Endothelial cell of umbilical vein (primary cell): ENCODE measurements around the gene GJE1. TPM values are rescaled to one million over a fixed set of nuclear protein-coding genes. Genes with fewer than 3 reads are reported as not detected.

ENCODE experiments used
- BruUV-seq: library from RNA; stranded (reverse); fragments of 400-500 nt; replicated peaks from 2 replicates; lab custom pipeline; 2021; lab: Mats Ljungman, UMichigan
- CTCF ChIA-PET: fragments of 300-600, 350-600 bp; sonication (Branson Sonifier 250); formaldehyde crosslinking; loops from one replicate; lab custom pipeline; 2021; ENCODE audit warnings: antibody characterized with exemption, inconsistent platforms; lab: Charles Lee
- POLR2A ChIA-PET: fragments of 300-600, 350-600 bp; sonication (Branson Sonifier 250); formaldehyde crosslinking; loops from one replicate; lab custom pipeline; 2021; ENCODE audit warnings: antibody characterized with exemption, inconsistent platforms; lab: Charles Lee
- DNase-seq: peaks from one replicate; pipeline ENCODE4 v3.0.0-alpha.2; 2011; ENCODE audit warnings: low read depth, low spot score
- FAIRE-seq: peaks from 2 replicates; lab custom pipeline; 2011; peaks lifted over from hg19 to GRCh38; lab: Jason Lieb, UNC
- H2AFZ ChIP-seq: 2 replicates; pipeline ENCODE4 v1.6.0; 2012; ENCODE audit warnings: low read depth, low read length, control low read depth, inconsistent platforms
- H3K27ac ChIP-seq: 2 replicates; pipeline ENCODE4 v1.5.1; 2011; ENCODE audit warnings: low read depth, mild to moderate bottlenecking, control low read depth, low read length, moderate library complexity; ENCODE audit not compliant: insufficient read depth
- H3K27me3 ChIP-seq, 2 experiments: 2 replicates each; pipeline versions ENCODE4 v1.6.0 to v1.6.1; 2011; ENCODE audit warnings: low read length in 2 of 2, mixed read lengths in 1 of 2; ENCODE audit not compliant: control insufficient read depth in 2 of 2, insufficient read depth in 2 of 2
- H3K36me3 ChIP-seq, 2 experiments: 2 replicates in 1 of 2; 3 replicates in 1 of 2; pipeline ENCODE4 v1.5.1; 2011; ENCODE audit warnings: low read length in 2 of 2, mild to moderate bottlenecking in 1 of 2, moderate library complexity in 1 of 2; ENCODE audit not compliant: control insufficient read depth in 2 of 2, insufficient read depth in 2 of 2; ENCODE audit errors: extremely low read depth in 1 of 2
- H3K4me1 ChIP-seq: 3 replicates; pipeline ENCODE4 v1.5.1; 2011; ENCODE audit warnings: mild to moderate bottlenecking, low read length; ENCODE audit not compliant: control insufficient read depth, insufficient read depth; ENCODE audit errors: extremely low read depth
- H3K4me2 ChIP-seq: 2 replicates; pipeline ENCODE4 v1.6.1; 2011; ENCODE audit warnings: low read length, control low read depth, mixed read lengths; ENCODE audit not compliant: insufficient read depth
- H3K4me3 ChIP-seq, 3 experiments: fragments of 200-600 bp in 1 of 3; sonication (generic), shearing (Covaris generic) in 1 of 3; replicated peaks in 1 of 3; 2 replicates each; pipeline ENCODE4 v1.5.1; 2011 to 2016; ENCODE audit warnings: control low read depth in 3 of 3, low read length in 3 of 3, mild to moderate bottlenecking in 2 of 3, inconsistent platforms in 1 of 3, low read depth in 1 of 3, moderate library complexity in 1 of 3; ENCODE audit not compliant: insufficient read depth in 1 of 3
- H3K79me2 ChIP-seq: 2 replicates; pipeline ENCODE4 v1.6.0; 2012; ENCODE audit warnings: low read length, inconsistent platforms; ENCODE audit not compliant: control insufficient read depth, insufficient read depth
- H3K9ac ChIP-seq: replicated peaks from 2 replicates; pipeline ENCODE3; 2011; ENCODE audit warnings: low read length, control low read depth; ENCODE audit not compliant: insufficient read depth; ENCODE audit errors: extremely low read depth
- H3K9me1 ChIP-seq: replicated peaks from 3 replicates; pipeline ENCODE4 v1.6.0; 2011; ENCODE audit warnings: mild to moderate bottlenecking, low read length; ENCODE audit not compliant: control insufficient read depth, insufficient read depth; ENCODE audit errors: extremely low read depth
- H3K9me3 ChIP-seq: replicated peaks from 2 replicates; pipeline ENCODE4 v1.5.1; 2012; ENCODE audit warnings: low read length, inconsistent platforms; ENCODE audit not compliant: control insufficient read depth, insufficient read depth
- H4K20me1 ChIP-seq: replicated peaks from 2 replicates; pipeline ENCODE3; 2011; ENCODE audit warnings: mild to moderate bottlenecking, low read length; ENCODE audit not compliant: control insufficient read depth, insufficient read depth; ENCODE audit errors: extremely low read depth
- CTCF ChIP-seq, 2 donors: IDR thresholded peaks; 1 replicate in 1 of 2; 2 replicates in 1 of 2; pipeline ENCODE4 v1.5.1; 2011; ENCODE audit warnings: low read length in 2 of 2, mild to moderate bottlenecking in 2 of 2, moderate library complexity in 2 of 2, control low read depth in 1 of 2, inconsistent platforms in 1 of 2, low read depth in 1 of 2; ENCODE audit not compliant: insufficient read depth in 1 of 2; ENCODE audit errors: extremely low read depth in 1 of 2
- EZH2 ChIP-seq: IDR thresholded peaks from 2 replicates; pipeline ENCODE4 v1.6.1; 2012; ENCODE audit warnings: borderline replicate concordance, low read depth, mild to moderate bottlenecking, moderate library complexity, low read length, inconsistent platforms; ENCODE audit not compliant: severe bottlenecking
- FOS ChIP-seq: IDR thresholded peaks from 2 replicates; pipeline ENCODE4 v1.6.1; 2011; ENCODE audit warnings: mild to moderate bottlenecking, low read length, moderate library complexity, borderline replicate concordance; ENCODE audit not compliant: insufficient read depth
- GATA2 ChIP-seq: IDR thresholded peaks from 2 replicates; pipeline ENCODE4 v1.7.0; 2011; ENCODE audit warnings: low read depth, mild to moderate bottlenecking, moderate library complexity, mixed read lengths, low read length; ENCODE audit not compliant: insufficient read length, insufficient read depth
- JUN ChIP-seq: IDR thresholded peaks from 2 replicates; pipeline ENCODE4 v1.6.1; 2011; ENCODE audit warnings: borderline replicate concordance, low read depth; ENCODE audit not compliant: insufficient read length, insufficient read depth
- MYC ChIP-seq: IDR thresholded peaks from one replicate; pipeline ENCODE4 v1.6.1; 2011; ENCODE audit warnings: mild to moderate bottlenecking, low read depth, low read length
- POLR2A ChIP-seq: IDR thresholded peaks from 2 replicates; pipeline ENCODE4 v1.6.1; 2012; ENCODE audit warnings: low read depth, mild to moderate bottlenecking, control low read depth, low read length
- POLR2AphosphoS5 ChIP-seq: IDR thresholded peaks from 2 replicates; pipeline ENCODE4 v1.6.1; 2012; ENCODE audit warnings: low read depth, mild to moderate bottlenecking, control low read depth, low read length, moderate library complexity; ENCODE audit not compliant: insufficient read depth
- dilution Hi-C: fragments of 300-500 bp; cut with MboI; formaldehyde crosslinking; loops from one replicate; pipeline ENCODE4 v1.15.0; 2019; ENCODE audit warnings: low sequenced_read_pairs; ENCODE audit not compliant: extremely low pct_ligation_motif_present
- intact Hi-C: fragments of 100-400 bp; cut with micrococcal nuclease; formaldehyde crosslinking; loops from one replicate; pipeline ENCODE4 v1.10.0; 2022
- polyA plus RNA-seq, 4 experiments: library from polyadenylated mRNA; depleted of rRNA in 3 of 4; stranded (reverse) in 3 of 4; unstranded in 1 of 4; fragments of >200 nt; gene quantifications; 2 replicates each; pipeline versions ENCODE4 v1.2.1 to v1.2.3, GENCODE V29; 2011 to 2012; ENCODE audit warnings: missing spikeins in 1 of 4
- total RNA-seq: library from RNA; stranded (reverse); gene quantifications from 2 replicates; pipeline ENCODE4 v1.2.3, GENCODE V29; 2021
- TF ChIP-seq, protein P1 (sequence below): IDR thresholded peaks from 2 replicates; pipeline ENCODE4 v1.6.1; 2011; ENCODE audit not compliant: insufficient read depth, insufficient read length

GJE1 gene
- total and polyA plus RNA-seq, 2 donors (not counting 3 experiments of a cell fraction or from before 2014, with no cell fraction given) = not detected

DNA sequence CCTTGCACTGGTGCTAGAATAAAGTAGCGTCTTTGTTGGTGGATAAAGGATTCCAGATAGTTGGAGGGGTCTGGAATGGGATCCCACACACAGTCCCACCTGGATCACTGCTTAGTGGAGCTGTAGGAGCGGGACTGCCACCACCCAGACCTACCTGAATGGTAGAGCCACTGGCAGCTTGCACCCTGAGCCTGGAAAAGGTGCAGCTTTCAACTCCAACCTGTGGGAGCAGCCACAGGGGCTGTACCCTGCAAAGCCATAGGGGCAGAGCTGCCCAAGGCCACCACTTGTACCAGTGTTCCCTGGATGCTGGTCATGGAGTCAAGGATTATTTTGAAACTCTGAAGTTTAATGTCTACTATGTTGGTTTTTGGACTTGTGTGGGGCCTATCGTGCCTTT lies 41.3 kb downstream of the GJE1 start:
- peaks cover 3% of the 10 kb centered on the region for H3K9me1 ChIP-seq
- dilution Hi-C loops = no loop called here

More for the DNA sequence above, 41.3 kb downstream of the GJE1 start:
- Histone ChIP-seq H3K9ac (no peak overlapping the region), H3K27ac (no peak overlapping the region), H3K9me3 (no peaks in the 10 kb centered on the region), H3K79me2 (no peaks in the 10 kb centered on the region), H3K4me3 (no peak overlapping the region), H3K36me3 (peaks cover 3 to 8% of the 10 kb centered on the region in 2 experiments), H3K4me2 (no peak overlapping the region), H2AFZ (no peak overlapping the region), H3K27me3 (no peaks in the 10 kb centered on the region), H3K4me1 (no peaks in the 10 kb centered on the region), H4K20me1 (peaks cover 2% of the 10 kb centered on the region)
- TF ChIP-seq GATA2 = no peak
- no peak for TF ChIP-seq CTCF (IDR thresholded peaks at IDR 0.05; ENCODE audit: extremely low read depth in 1 of 2, insufficient read depth in 1 of 2, low read depth in 1 of 2, low read length in 2 of 2)
- TF ChIP-seq EZH2 = no peak
- TF ChIP-seq, protein P1, sequence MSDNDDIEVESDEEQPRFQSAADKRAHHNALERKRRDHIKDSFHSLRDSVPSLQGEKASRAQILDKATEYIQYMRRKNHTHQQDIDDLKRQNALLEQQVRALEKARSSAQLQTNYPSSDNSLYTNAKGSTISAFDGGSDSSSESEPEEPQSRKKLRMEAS = no peak
- no peak for TF ChIP-seq JUN
- no peak for TF ChIP-seq POLR2A
- no peak for TF ChIP-seq FOS
- no peak for TF ChIP-seq POLR2AphosphoS5
- TF ChIP-seq MYC = no peak
- ChIA-PET CTCF (interaction anchor here (1.0 kb wide), 1 partner anchor 20 kb away, joined by 4 read pairs; no protein-coding TSS in a partner anchor), POLR2A (no interaction called here)
- BruUV-seq = no TSS peak
- DNase-seq = no peak
- FAIRE-seq = no peak
- intact Hi-C loops = no loop called here
